Measurements from ENCODE around the gene FBXW4. TPM values are rescaled to one million over a fixed set of nuclear protein-coding genes. Genes with fewer than 3 reads are reported as not detected.
"Not testable (repeated sequence)": the region's sequence is repeated elsewhere in the genome, so short reads cannot be mapped to it uniquely, and the experiment has no call there.

Gene FBXW4
- total RNA-seq, 2 donors from 2014 or later = 61.3 to 92.2 TPM

DNA sequence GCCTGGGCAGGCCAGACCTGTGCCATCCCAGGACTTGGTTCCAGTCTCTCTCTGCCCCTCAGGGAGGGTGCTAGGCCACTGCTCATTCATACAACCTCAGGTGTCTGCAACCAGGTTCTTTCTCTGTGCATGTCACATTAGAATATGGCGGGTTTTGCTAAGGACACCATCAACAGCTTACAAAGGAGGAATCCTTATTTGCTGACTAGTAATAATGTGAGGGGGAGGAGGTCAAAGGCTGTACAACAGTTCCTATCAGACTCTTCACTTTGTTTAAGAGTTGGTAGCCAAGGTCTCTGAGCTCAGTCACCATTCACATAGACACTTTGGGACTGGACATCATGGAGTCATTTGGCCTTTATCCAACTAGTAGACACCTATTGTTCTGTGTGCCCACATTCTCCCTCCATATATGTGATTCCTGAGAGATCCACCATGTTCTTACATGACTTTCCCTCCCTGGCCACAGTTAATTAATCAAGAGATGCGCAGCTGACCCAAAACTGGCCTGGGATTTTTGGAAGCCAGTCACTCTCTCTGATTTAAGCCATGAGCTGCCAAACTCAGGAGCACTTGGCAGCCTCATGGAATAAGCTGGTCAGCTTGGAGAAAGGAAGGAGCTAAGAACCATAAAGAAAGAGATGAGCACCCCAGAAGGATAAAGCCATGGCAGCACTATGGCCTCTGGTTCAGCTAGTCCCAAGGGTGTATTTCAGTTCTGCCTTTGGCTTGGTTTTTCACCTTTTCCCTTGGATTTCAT, 55.6 kb downstream of the FBXW4 start:
- Histone ChIP-seq H3K4me1 (replicated peaks) (no peaks in the 10 kb centered on the region), H3K27me3 (replicated peaks; ENCODE audit: insufficient read depth) (no peaks in the 10 kb centered on the region), H3K4me3 (no peak overlapping the region), H3K27ac (no peak overlapping the region), H3K9me3 (no peaks in the 10 kb centered on the region), H3K36me3 (no peaks in the 10 kb centered on the region)
- no peak for DNase-seq (ENCODE audit: low spot score)
- TF ChIP-seq, protein P1, sequence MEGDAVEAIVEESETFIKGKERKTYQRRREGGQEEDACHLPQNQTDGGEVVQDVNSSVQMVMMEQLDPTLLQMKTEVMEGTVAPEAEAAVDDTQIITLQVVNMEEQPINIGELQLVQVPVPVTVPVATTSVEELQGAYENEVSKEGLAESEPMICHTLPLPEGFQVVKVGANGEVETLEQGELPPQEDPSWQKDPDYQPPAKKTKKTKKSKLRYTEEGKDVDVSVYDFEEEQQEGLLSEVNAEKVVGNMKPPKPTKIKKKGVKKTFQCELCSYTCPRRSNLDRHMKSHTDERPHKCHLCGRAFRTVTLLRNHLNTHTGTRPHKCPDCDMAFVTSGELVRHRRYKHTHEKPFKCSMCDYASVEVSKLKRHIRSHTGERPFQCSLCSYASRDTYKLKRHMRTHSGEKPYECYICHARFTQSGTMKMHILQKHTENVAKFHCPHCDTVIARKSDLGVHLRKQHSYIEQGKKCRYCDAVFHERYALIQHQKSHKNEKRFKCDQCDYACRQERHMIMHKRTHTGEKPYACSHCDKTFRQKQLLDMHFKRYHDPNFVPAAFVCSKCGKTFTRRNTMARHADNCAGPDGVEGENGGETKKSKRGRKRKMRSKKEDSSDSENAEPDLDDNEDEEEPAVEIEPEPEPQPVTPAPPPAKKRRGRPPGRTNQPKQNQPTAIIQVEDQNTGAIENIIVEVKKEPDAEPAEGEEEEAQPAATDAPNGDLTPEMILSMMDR (IDR thresholded peaks at IDR 0.05) = no peak
- TF ChIP-seq POLR2A (IDR thresholded peaks at IDR 0.05) = no peak
- no peak for TF ChIP-seq POLR2AphosphoS5 (IDR thresholded peaks at IDR 0.05)
- intact Hi-C loops (cut with DNase I) = no loop called here
- WGBS = 100% methylated on average over 2 of the region's 2 CpGs

DNA sequence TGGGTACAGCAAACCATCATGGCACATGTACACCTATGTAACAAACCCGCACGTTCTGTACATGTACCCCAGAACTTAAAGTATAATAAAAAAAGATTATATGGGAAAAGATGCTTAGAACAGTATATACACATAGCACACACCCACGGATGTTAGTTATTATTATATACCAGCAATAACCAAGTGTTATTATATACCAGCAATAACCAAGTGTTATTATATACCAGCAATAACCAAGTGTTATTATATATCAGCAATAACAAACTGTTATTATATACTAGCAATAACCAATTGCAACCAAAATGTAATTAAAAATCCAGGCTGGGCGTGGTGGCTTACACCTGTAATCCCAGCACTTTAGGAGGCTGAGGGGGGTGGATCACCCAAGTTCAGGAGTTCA, 61.5 kb downstream of the FBXW4 start:
- intact Hi-C loops (cut with DNase I); H3K4me1 ChIP-seq (replicated peaks); H3K27me3 ChIP-seq (replicated peaks; ENCODE audit: insufficient read depth); H3K9me3 ChIP-seq; DNase-seq (ENCODE audit: low spot score); H3K27ac ChIP-seq; H3K4me3 ChIP-seq; H3K36me3 ChIP-seq: not testable (repeated sequence)
- WGBS = 98% methylated on average over 4 of the region's 4 CpGs

DNA sequence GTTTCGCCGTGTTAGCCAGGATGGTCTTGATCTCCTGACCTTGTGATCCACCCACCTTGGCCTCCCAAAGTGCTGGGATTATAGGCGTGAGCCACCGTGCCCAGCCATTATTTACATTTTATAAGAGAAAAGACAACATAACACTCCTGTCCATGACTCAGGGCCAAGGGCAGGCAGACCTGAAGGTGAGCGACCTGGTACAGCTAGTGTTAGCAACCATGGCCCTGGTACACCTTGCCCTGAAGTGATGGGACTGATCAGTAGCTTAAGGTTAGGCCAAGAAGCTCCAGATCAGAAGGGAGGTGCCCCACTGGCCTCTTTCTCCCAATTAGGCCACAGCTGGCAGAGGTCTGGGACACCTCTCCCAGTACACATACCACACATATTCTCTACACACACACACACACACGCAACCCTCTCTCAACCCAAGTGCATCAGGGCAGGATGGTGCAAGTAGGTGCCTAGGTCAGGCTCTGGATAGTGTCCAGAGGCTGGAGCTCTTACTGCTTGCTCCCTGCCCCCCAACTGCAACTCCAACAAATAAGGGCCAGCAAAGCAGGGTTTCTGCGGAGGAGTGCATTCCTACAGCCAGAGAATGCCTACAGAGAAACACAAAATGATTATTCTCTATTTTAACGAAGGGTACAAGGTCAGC, 63.0 kb downstream of the FBXW4 start:
- intact Hi-C loops (cut with DNase I) = no loop called here
- no peaks in the 10 kb centered on the region for H3K27me3 ChIP-seq (replicated peaks; ENCODE audit: insufficient read depth)
- H3K4me3 ChIP-seq = no peak overlapping the region
- no peaks in the 10 kb centered on the region for H3K9me3 ChIP-seq
- 84% methylated on average over 8 of the region's 8 CpGs for WGBS
- TF ChIP-seq POLR2AphosphoS5 (IDR thresholded peaks at IDR 0.05) (no peak), POLR2A (IDR thresholded peaks at IDR 0.05) (no peak)
- DNase-seq (ENCODE audit: low spot score) = no peak
- H3K4me1 ChIP-seq (replicated peaks) = no peaks in the 10 kb centered on the region
- no peak overlapping the region for H3K27ac ChIP-seq
- H3K36me3 ChIP-seq = no peaks in the 10 kb centered on the region

DNA sequence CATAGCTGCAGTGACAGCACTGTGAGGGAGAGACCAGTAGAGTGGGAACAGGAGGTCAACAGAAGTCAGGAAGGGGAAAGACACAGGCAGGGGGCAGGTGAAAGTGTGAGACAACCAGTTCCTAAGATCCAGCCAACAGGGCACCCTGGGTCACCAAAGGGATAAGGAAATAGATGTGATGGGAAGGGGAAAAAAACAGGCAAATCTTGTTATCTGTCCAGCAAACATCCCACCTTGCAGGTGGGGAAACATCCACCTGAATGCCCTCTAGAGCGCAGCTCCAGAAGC, 64.4 kb downstream of the FBXW4 start:
- no peak overlapping the region for H3K4me3 ChIP-seq
- intact Hi-C loops (cut with DNase I) = no loop called here
- no peak for DNase-seq (ENCODE audit: low spot score)
- no peak overlapping the region for H3K27ac ChIP-seq
- H3K27me3 ChIP-seq (replicated peaks; ENCODE audit: insufficient read depth) = no peaks in the 10 kb centered on the region
- no peak for TF ChIP-seq POLR2AphosphoS5 (IDR thresholded peaks at IDR 0.05)
- TF ChIP-seq, protein P1 (IDR thresholded peaks at IDR 0.05) = no peak
- H3K9me3 ChIP-seq = no peaks in the 10 kb centered on the region
- H3K36me3 ChIP-seq = no peaks in the 10 kb centered on the region
- WGBS = 95% methylated on average over 1 of the region's 1 CpG
- no peaks in the 10 kb centered on the region for H3K4me1 ChIP-seq (replicated peaks)

DNA sequence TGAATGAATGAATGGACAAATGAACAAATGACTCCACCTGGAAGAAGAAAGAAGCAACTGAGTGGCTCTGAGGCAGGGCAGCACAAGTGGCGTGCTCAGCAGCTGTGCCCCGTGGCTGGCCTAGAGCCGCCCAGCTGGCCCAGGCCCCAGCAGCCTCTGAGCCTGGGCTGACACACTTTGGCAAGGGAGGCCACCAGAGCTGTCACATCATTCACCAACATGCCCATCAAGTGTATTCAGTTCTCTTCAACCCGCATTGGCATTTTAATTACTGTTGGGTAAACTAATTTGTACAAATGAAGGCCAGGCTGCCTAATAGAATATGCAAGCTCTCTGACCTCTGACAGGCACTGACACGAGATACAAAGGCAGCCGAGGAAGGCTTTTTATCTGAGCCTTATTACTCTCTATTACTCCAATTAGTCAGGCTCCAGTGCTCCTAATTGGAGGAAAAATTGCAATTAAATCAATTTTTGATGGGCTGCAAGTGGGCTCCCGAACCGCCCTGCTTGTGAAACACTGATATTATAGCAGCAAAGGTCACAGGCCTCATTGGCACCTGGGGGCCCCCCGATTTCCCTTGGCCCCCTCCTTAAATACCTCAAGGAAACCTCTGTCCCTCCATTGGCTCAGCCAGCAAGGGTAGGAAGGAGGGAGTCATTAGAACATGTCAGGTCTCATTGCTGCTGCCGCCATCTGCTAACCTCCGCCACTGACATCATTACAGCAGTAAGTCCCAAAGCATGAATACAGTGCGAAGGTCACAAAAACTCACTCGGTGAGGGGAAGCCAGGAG, 64.9 kb downstream of the FBXW4 start:
- Histone ChIP-seq H3K4me3 (no peak overlapping the region), H3K9me3 (no peaks in the 10 kb centered on the region), H3K4me1 (replicated peaks) (no peaks in the 10 kb centered on the region), H3K36me3 (no peaks in the 10 kb centered on the region), H3K27ac (no peak overlapping the region), H3K27me3 (replicated peaks; ENCODE audit: insufficient read depth) (no peaks in the 10 kb centered on the region)
- WGBS = 82% methylated on average over 13 of the region's 13 CpGs
- no peak for DNase-seq (ENCODE audit: low spot score)
- TF ChIP-seq, protein P1 (IDR thresholded peaks at IDR 0.05) = no peak
- TF ChIP-seq POLR2AphosphoS5 (IDR thresholded peaks at IDR 0.05) (no peak), POLR2A (IDR thresholded peaks at IDR 0.05) (no peak)
- intact Hi-C loops (cut with DNase I) = no loop called here

Measured in prostate gland (tissue), 2 donors.